ENCODE results near the gene TCEAL4. TPM values are rescaled to one million over a fixed set of nuclear protein-coding genes. Genes with fewer than 3 reads are reported as not detected.

TCEAL4 gene
- total and polyA plus RNA-seq, 2 of the 13 experiments (the other 11 are each of a cell fraction or from before 2014, with no cell fraction given): 12.6 to 31.0 TPM

DNA sequence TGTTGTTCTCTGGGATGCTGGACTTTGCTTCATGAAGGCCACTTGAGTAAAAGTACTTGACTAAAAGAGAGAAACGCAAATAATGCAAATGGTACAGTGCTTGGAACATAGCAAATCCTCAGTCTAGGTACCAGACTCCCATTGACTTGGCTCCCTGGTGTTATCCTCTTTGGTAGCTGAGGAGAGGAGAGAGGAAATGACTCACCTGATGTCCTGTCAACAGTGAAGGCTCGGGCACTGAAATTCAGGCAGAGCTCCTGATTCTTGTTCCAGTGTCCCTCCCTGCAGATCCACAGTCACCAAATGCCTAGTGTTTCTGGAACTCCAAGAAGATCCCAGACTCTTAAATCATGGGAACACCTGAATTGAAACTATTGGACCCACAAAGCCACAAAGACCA, 22.5 kb upstream of the TCEAL4 start:
- no peaks in the 10 kb centered on the region for H3K27me3 ChIP-seq (ENCODE audit: control insufficient read depth in 1 of 2, insufficient read depth in 2 of 2, low read length in 2 of 2)
- FAIRE-seq: no peak
- CTCF ChIA-PET (ENCODE audit: low intra/inter-chr PET ratio, low total read pairs): no interaction called here
- H3K4me2 ChIP-seq (ENCODE audit: low read depth, low read length): no peak overlapping the region
- no peaks in the 10 kb centered on the region for H4K20me1 ChIP-seq (ENCODE audit: insufficient read depth, low read length)
- DNase-seq (ENCODE audit: low spot score): no peak
- POLR2A ChIA-PET: no interaction called here
- no peak overlapping the region for H3K27ac ChIP-seq (ENCODE audit: extremely low read length, insufficient read depth, low read length)
- H3K9me3 ChIP-seq (ENCODE audit: low read length): no peaks in the 10 kb centered on the region
- H3K36me3 ChIP-seq (replicated peaks in 1 of 2; ENCODE audit: control insufficient read depth in 1 of 2, insufficient read depth in 2 of 2, low read length in 2 of 2): no peaks in the 10 kb centered on the region
- H3K4me1 ChIP-seq (ENCODE audit: insufficient read depth, low read length): no peaks in the 10 kb centered on the region
- no TSS peak for BruUV-seq (replicated peaks)
- H2AFZ ChIP-seq (ENCODE audit: low read length): no peak overlapping the region
- no peak for ATAC-seq
- H3K4me3 ChIP-seq (replicated peaks in 1 of 3; ENCODE audit: insufficient read depth in 1 of 3, low read depth in 2 of 3, low read length in 3 of 3): no peak overlapping the region
- TF ChIP-seq ZNF136 (CRISPR knock-in tag; IDR thresholded peaks at IDR 0.05; ENCODE audit: low read depth) (no peak), FOSL2 (CRISPR knock-in tag; IDR thresholded peaks at IDR 0.05) (peak; percentile 28; the same call in 1 of the 2 replicates), SOX13 (IDR thresholded peaks at IDR 0.05) (no peak), SOX13 (CRISPR knock-in tag; conservative IDR thresholded peaks at IDR 0.05 in 1 of 2, IDR thresholded peaks at IDR 0.05 in 1 of 2) (no peak)
- TF ChIP-seq, protein P1, sequence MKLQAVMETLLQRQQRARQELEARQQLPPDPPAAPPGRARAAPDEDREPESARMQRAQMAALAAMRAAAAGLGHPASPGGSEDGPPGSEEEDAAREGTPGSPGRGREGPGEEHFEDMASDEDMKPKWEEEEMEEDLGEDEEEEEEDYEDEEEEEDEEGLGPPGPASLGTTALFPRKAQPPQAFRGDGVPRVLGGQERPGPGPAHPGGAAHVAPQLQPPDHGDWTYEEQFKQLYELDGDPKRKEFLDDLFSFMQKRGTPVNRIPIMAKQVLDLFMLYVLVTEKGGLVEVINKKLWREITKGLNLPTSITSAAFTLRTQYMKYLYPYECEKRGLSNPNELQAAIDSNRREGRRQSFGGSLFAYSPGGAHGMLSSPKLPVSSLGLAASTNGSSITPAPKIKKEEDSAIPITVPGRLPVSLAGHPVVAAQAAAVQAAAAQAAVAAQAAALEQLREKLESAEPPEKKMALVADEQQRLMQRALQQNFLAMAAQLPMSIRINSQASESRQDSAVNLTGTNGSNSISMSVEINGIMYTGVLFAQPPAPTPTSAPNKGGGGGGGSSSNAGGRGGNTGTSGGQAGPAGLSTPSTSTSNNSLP (IDR thresholded peaks at IDR 0.05; ENCODE audit: low read depth, low read length): no peak
- intact Hi-C loops (cut with micrococcal nuclease; ENCODE audit: unreplicated experiment): no loop called here
- in situ Hi-C loops (cut with HindIII; ENCODE audit: extremely low pct_ligation_motif_present, low pct_unique_long_range_greater_than_20kb): no loop called here
- H3K9ac ChIP-seq (ENCODE audit: insufficient read depth, low read depth, low read length): no peak overlapping the region
- 0% methylated on average over 1 of the region's 2 CpGs for WGBS (ENCODE audit: low lambda C conversion rate)
- H3K79me2 ChIP-seq (ENCODE audit: insufficient read depth, low read length): no peaks in the 10 kb centered on the region

DNA sequence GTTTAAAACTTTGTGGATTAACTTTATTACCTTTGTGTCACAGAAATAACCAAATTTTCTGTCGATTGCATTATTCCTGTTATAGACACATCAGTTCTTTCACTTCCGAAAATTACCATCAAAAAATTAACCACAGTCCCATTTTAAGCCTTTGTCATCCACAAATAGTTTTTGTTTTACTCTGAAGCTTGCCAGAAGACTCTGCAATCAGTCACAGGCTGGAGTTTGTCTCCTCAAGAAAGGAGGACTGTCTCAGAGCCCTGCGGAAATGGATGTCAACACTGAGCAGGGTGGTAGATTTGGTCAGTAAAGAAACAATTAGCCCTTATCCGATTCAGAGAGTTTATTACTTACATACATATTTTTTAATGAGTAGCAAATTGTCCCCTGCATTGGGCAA, 20.1 kb upstream of the TCEAL4 start:
- Histone ChIP-seq H3K4me1 (ENCODE audit: insufficient read depth, low read length) (no peaks in the 10 kb centered on the region), H3K4me2 (ENCODE audit: low read depth, low read length) (no peak overlapping the region), H3K36me3 (replicated peaks in 1 of 2; ENCODE audit: control insufficient read depth in 1 of 2, insufficient read depth in 2 of 2, low read length in 2 of 2) (no peaks in the 10 kb centered on the region), H3K27me3 (ENCODE audit: control insufficient read depth in 1 of 2, insufficient read depth in 2 of 2, low read length in 2 of 2) (no peaks in the 10 kb centered on the region), H3K9me3 (ENCODE audit: low read length) (no peaks in the 10 kb centered on the region), H3K4me3 (replicated peaks in 1 of 3; ENCODE audit: insufficient read depth in 1 of 3, low read depth in 2 of 3, low read length in 3 of 3) (no peak overlapping the region), H4K20me1 (ENCODE audit: insufficient read depth, low read length) (no peaks in the 10 kb centered on the region), H3K27ac (ENCODE audit: extremely low read length, insufficient read depth, low read length) (no peak overlapping the region), H3K79me2 (ENCODE audit: insufficient read depth, low read length) (no peaks in the 10 kb centered on the region), H2AFZ (ENCODE audit: low read length) (no peak overlapping the region), H3K9ac (ENCODE audit: insufficient read depth, low read depth, low read length) (no peak overlapping the region)
- in situ Hi-C loops (cut with HindIII; ENCODE audit: extremely low pct_ligation_motif_present, low pct_unique_long_range_greater_than_20kb) (no loop called here), intact Hi-C loops (cut with micrococcal nuclease; ENCODE audit: unreplicated experiment) (no loop called here)
- BruUV-seq (replicated peaks): no TSS peak
- 50% methylated on average over 4 of the region's 4 CpGs for WGBS (ENCODE audit: low lambda C conversion rate)
- ChIA-PET CTCF (ENCODE audit: low intra/inter-chr PET ratio, low total read pairs) (no interaction called here), POLR2A (no interaction called here)
- no peak for FAIRE-seq
- ATAC-seq: no peak
- no peak for DNase-seq (ENCODE audit: low spot score)
- TF ChIP-seq SP4 (CRISPR knock-in tag; IDR thresholded peaks at IDR 0.05) (no peak), FOXK2 (IDR thresholded peaks at IDR 0.05) (no peak), ZNF331 (CRISPR knock-in tag; IDR thresholded peaks at IDR 0.05) (no peak), ZNF737 (CRISPR knock-in tag; IDR thresholded peaks at IDR 0.05; ENCODE audit: borderline replicate concordance) (no peak), ZNF329 (CRISPR knock-in tag; IDR thresholded peaks at IDR 0.05; ENCODE audit: low read depth) (no peak), BCL6 (CRISPR knock-in tag; IDR thresholded peaks at IDR 0.05) (no peak), ZNF713 (CRISPR knock-in tag; IDR thresholded peaks at IDR 0.05) (no peak)
- TF ChIP-seq, protein P2, sequence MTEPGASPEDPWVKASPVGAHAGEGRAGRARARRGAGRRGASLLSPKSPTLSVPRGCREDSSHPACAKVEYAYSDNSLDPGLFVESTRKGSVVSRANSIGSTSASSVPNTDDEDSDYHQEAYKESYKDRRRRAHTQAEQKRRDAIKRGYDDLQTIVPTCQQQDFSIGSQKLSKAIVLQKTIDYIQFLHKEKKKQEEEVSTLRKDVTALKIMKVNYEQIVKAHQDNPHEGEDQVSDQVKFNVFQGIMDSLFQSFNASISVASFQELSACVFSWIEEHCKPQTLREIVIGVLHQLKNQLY (CRISPR knock-in tag; IDR thresholded peaks at IDR 0.05): no peak

All from HepG2 (cell line).